ENCODE measurements around the gene PTK6.

GRCh38 chr20:63565699-63566335, 28.6 kb upstream of the PTK6 start:
- TF ChIP-seq REST (IDR thresholded peaks at IDR 0.05; ENCODE audit: insufficient read depth in 1 of 2, low read depth in 2 of 2, low read length in 2 of 2) (no peak), POLR2AphosphoS5 (IDR thresholded peaks at IDR 0.05; ENCODE audit: low read depth, low read length) (no peak), TAF1 (IDR thresholded peaks at IDR 0.05; ENCODE audit: borderline replicate concordance, insufficient read depth, low read length) (no peak), SIN3A (IDR thresholded peaks at IDR 0.05; ENCODE audit: borderline replicate concordance, insufficient read depth, low read length) (no peak), FOXP2 (optimal IDR thresholded peaks at IDR 0.05; ENCODE audit: borderline replicate concordance, extremely low read depth, extremely low read length, insufficient read depth) (no peak)
